Mononuclear cell (primary cell): ENCODE results near the gene NRGN. TPM values are rescaled to one million over a fixed set of nuclear protein-coding genes. Genes with fewer than 3 reads are reported as not detected.
A peak's percentile ranks its signal among the peaks of the same experiment; 100 is the strongest.

Source experiments
- H3K27me3 ChIP-seq: 2 replicates; pipeline ENCODE4 v1.6.0; 2011; ENCODE audit warnings: low read length, control low read depth; ENCODE audit not compliant: insufficient read depth
- H3K4me1 ChIP-seq: 2 replicates; pipeline ENCODE4 v1.5.1; 2011; ENCODE audit warnings: mild to moderate bottlenecking, low read length, control low read depth; ENCODE audit not compliant: insufficient read depth
- H3K4me3 ChIP-seq: 2 replicates; pipeline ENCODE4 v1.5.1; 2011; ENCODE audit warnings: mild to moderate bottlenecking, low read length, moderate library complexity
- H3K9me3 ChIP-seq: 2 replicates; pipeline ENCODE4 v1.5.1; 2011; ENCODE audit warnings: low read depth, mild to moderate bottlenecking, control low read depth, low read length
- total RNA-seq: library from RNA; depleted of rRNA; stranded (reverse); fragments of >200 nt; gene quantifications from one replicate; pipeline ENCODE4 v1.2.3, GENCODE V29; 2012

Gene NRGN
- 58.9 TPM for total RNA-seq

- no peaks in the 10 kb centered on the region for H3K9me3 ChIP-seq
- H3K4me1 ChIP-seq, result peaks cover 64% of the 10 kb centered on the region
- H3K27me3 ChIP-seq, result no peaks in the 10 kb centered on the region
- H3K4me3 ChIP-seq, result peak within 1 kb of the TSS; percentile 53
Observed at GRCh38 chr11:124739479-124740276, at the start of gene NRGN. Gene NRGN, plus strand, starts transcription at chr11:124739942. Its CDS starts 143 bp downstream, at chr11:124740085.

- no peaks in the 10 kb centered on the region for H3K27me3 ChIP-seq
- no peak overlapping the region for H3K4me3 ChIP-seq
- no peaks in the 10 kb centered on the region for H3K9me3 ChIP-seq
- no peaks in the 10 kb centered on the region for H3K4me1 ChIP-seq
Observed at GRCh38 chr11:124693142-124693541, 46.6 kb upstream of the NRGN start.

GRCh38 chr11:124699547-124699946 is 40.2 kb upstream of the NRGN start:
- Histone ChIP-seq H3K9me3 (no peaks in the 10 kb centered on the region), H3K4me1 (no peaks in the 10 kb centered on the region), H3K4me3 (no peak overlapping the region), H3K27me3 (no peaks in the 10 kb centered on the region)

GRCh38 chr11:124700028-124700427 is 39.7 kb upstream of the NRGN start:
- H3K9me3 ChIP-seq, result no peaks in the 10 kb centered on the region
- no peaks in the 10 kb centered on the region for H3K27me3 ChIP-seq
- H3K4me1 ChIP-seq, result no peaks in the 10 kb centered on the region
- no peak overlapping the region for H3K4me3 ChIP-seq

GRCh38 chr11:124707829-124708228 is 31.9 kb upstream of the NRGN start:
- no peaks in the 10 kb centered on the region for H3K4me1 ChIP-seq
- no peaks in the 10 kb centered on the region for H3K27me3 ChIP-seq
- H3K4me3 ChIP-seq, result no peak overlapping the region
- H3K9me3 ChIP-seq, result no peaks in the 10 kb centered on the region

- no peaks in the 10 kb centered on the region for H3K9me3 ChIP-seq
- peaks cover under 1% of the 10 kb centered on the region for H3K4me1 ChIP-seq
- peaks cover 11% of the 10 kb centered on the region for H3K27me3 ChIP-seq
- no peak overlapping the region for H3K4me3 ChIP-seq
Observed at GRCh38 chr11:124712392-124712791, 27.4 kb upstream of the NRGN start.

- Histone ChIP-seq H3K4me3 (no peak overlapping the region), H3K4me1 (peaks cover 16% of the 10 kb centered on the region), H3K9me3 (no peaks in the 10 kb centered on the region), H3K27me3 (peaks cover 34% of the 10 kb centered on the region)
Observed at GRCh38 chr11:124716591-124716990, 23.2 kb upstream of the NRGN start.

GRCh38 chr11:124717421-124717785 is 22.3 kb upstream of the NRGN start:
- no peaks in the 10 kb centered on the region for H3K9me3 ChIP-seq
- H3K4me1 ChIP-seq, result peaks cover 22% of the 10 kb centered on the region
- peaks cover 34% of the 10 kb centered on the region for H3K27me3 ChIP-seq
- no peak overlapping the region for H3K4me3 ChIP-seq

- H3K4me1 ChIP-seq, result peaks cover 22% of the 10 kb centered on the region
- H3K4me3 ChIP-seq, result no peak overlapping the region
- peaks cover 34% of the 10 kb centered on the region for H3K27me3 ChIP-seq
- H3K9me3 ChIP-seq, result no peaks in the 10 kb centered on the region
Observed at GRCh38 chr11:124717786-124718651, 21.7 kb upstream of the NRGN start.

GRCh38 chr11:124718801-124719200 is 20.9 kb upstream of the NRGN start:
- Histone ChIP-seq H3K9me3 (no peaks in the 10 kb centered on the region), H3K4me1 (peaks cover 22% of the 10 kb centered on the region), H3K4me3 (no peak overlapping the region), H3K27me3 (peaks cover 34% of the 10 kb centered on the region)

GRCh38 chr11:124719534-124719933 is 20.2 kb upstream of the NRGN start:
- peaks cover 26% of the 10 kb centered on the region for H3K4me1 ChIP-seq
- H3K27me3 ChIP-seq, result peaks cover 34% of the 10 kb centered on the region
- H3K9me3 ChIP-seq, result no peaks in the 10 kb centered on the region
- H3K4me3 ChIP-seq, result no peak overlapping the region

GRCh38 chr11:124722176-124722575 is 17.6 kb upstream of the NRGN start:
- no peaks in the 10 kb centered on the region for H3K9me3 ChIP-seq
- H3K4me1 ChIP-seq, result peaks cover 46% of the 10 kb centered on the region
- no peak overlapping the region for H3K4me3 ChIP-seq
- peaks cover 25% of the 10 kb centered on the region for H3K27me3 ChIP-seq

- H3K9me3 ChIP-seq, result no peaks in the 10 kb centered on the region
- no peaks in the 10 kb centered on the region for H3K27me3 ChIP-seq
- H3K4me3 ChIP-seq, result no peak overlapping the region
- peaks cover 54% of the 10 kb centered on the region for H3K4me1 ChIP-seq
Observed at GRCh38 chr11:124724979-124725718, 14.6 kb upstream of the NRGN start.

GRCh38 chr11:124725719-124726105 is 14.0 kb upstream of the NRGN start:
- Histone ChIP-seq H3K27me3 (no peaks in the 10 kb centered on the region), H3K4me3 (no peak overlapping the region), H3K9me3 (no peaks in the 10 kb centered on the region), H3K4me1 (peaks cover 59% of the 10 kb centered on the region)

GRCh38 chr11:124727474-124727873 is 12.3 kb upstream of the NRGN start:
- H3K27me3 ChIP-seq, result no peaks in the 10 kb centered on the region
- no peaks in the 10 kb centered on the region for H3K9me3 ChIP-seq
- peaks cover 66% of the 10 kb centered on the region for H3K4me1 ChIP-seq
- H3K4me3 ChIP-seq, result no peak overlapping the region
